DMS53 treated with DMSO at 0.1 percent for 48 hours (cell line): ENCODE results near the gene MGST2.

Experiments
- DNase-seq: peaks from one replicate; lab custom pipeline; 2025; ENCODE audit not compliant: unreplicated experiment; lab: John Stamatoyannopoulos, UW

Gene MGST2

GRCh38 chr4:139736274-139736660 lies 70.6 kb downstream of the MGST2 start:
- no peak for DNase-seq

GRCh38 chr4:139736661-139737060 lies 71.0 kb downstream of the MGST2 start:
- DNase-seq: no peak

- no peak for DNase-seq
Observed at GRCh38 chr4:139738846-139739613, 73.4 kb downstream of the MGST2 start.

GRCh38 chr4:139740121-139740520 lies 74.5 kb downstream of the MGST2 start:
- peak; percentile 33 for DNase-seq

GRCh38 chr4:139740531-139741041 lies 75.0 kb downstream of the MGST2 start:
- DNase-seq: peak; percentile 76

- DNase-seq: no peak
Observed at GRCh38 chr4:139743027-139743426, 77.4 kb downstream of the MGST2 start.

- no peak for DNase-seq
Observed at GRCh38 chr4:139744232-139744631, 78.6 kb downstream of the MGST2 start.

GRCh38 chr4:139745111-139745639 lies 79.6 kb downstream of the MGST2 start:
- DNase-seq: no peak

GRCh38 chr4:139746431-139747171 lies 81.0 kb downstream of the MGST2 start:
- DNase-seq: no peak

GRCh38 chr4:139749338-139749737 lies 83.7 kb downstream of the MGST2 start:
- no peak for DNase-seq

- no peak for DNase-seq
Observed at GRCh38 chr4:139749835-139750498, 84.3 kb downstream of the MGST2 start.

- DNase-seq: no peak
Observed at GRCh38 chr4:139753686-139754085, 88.1 kb downstream of the MGST2 start.
